ENCODE data around the gene IFNAR2.
A peak's percentile ranks its signal among the peaks of the same experiment; 100 is the strongest.

The IFNAR2 gene

DNA sequence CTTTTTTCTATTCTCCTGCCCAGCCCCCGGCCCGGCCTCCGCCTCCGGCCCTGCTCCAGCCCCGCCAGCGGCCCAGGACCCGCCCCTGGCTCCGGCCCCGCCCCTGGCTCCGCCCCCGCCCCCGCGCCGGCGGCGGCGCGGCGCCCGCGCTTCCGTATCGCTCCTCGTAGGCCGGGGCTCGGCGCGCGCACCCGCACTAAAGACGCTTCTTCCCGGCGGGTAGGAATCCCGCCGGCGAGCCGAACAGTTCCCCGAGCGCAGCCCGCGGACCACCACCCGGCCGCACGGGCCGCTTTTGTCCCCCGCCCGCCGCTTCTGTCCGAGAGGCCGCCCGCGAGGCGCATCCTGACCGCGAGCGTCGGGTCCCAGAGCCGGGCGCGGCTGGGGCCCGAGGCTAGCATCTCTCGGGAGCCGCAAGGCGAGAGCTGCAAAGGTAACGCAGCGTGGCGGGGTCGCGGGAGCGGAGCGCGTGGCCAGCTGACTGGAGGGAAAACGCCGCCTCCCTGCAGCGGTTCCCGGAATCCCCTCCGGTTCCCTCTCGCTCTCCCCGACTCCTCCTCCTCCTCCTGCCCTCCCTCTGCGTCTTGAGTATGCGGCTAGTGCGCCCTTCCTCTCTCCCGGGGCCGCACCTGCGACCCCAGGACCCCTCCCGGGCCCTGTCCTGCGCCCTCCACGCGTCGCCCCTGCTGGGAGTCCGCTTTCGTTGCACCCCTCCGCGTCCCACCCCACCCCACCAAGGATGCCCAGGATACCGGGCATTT is at the start of gene IFNAR2:
Gene IFNAR2 (plus strand): TSS at position 155 of the 761 bp plus-strand sequence. CDS start 11,985 bp downstream, outside the sequence.
- DNase-seq = peak; percentile 75

GRCh38 chr21:33185852-33186251 is 43.9 kb upstream of the IFNAR2 start:
- peak; percentile 17 for DNase-seq

DNA sequence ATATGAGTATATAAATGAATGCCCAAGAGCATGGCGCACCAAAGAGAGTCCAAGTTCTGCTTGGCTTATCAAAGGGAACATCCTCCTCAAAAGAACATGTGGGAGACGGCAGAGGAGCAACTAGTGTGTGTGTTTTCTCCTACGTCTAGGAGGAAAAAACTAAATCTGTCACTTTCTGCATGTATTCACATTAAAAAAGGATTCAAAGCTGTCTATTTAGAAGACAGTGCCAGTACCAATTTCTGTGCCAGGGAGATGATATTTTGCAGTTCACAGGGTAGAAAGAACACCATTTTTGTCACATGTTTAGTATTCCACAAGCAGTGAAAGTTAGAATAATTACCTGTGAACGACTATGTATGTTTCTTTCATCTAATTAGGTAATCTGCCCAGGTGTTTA is 42.5 kb upstream of the IFNAR2 start:
- no peak for DNase-seq

DNA sequence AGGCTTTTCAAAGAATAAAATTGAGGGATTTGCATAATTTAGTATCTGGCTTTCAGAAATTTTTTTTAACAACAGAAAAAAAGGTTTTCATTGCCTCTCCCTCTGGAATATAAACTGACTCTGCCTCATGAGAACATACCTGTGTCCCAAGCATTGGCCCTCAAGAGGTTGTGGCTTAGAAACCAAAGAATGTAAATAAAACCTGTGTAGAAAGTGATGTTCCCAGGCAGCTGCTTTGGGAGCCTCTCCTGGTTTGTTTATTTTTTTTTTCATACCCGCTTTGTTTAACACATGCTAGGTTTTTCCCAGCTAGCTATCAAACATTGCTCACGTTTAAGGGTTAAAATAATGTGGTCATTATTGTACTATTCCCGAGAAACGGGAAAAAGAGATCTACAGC is 40.5 kb upstream of the IFNAR2 start:
- no peak for DNase-seq

DNA sequence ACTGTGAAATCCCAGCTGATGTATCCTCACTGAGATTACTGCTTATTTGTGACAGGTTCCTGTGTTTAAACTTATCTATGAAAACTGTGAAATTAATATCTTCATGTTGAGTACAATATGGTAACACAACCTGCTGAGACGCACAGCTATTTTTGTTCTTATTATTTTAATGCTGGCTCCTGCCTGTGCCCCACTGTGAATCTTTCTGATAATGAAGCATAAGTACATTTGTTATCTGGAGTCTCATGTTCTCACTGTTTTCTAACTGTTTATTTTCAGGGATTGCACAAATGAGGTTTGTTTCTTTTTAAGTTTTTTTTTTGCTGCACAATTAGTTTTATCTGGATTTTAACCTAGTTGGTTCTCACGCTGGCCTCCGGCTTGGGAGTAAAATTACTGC is 39.9 kb upstream of the IFNAR2 start:
- no peak for DNase-seq

- DNase-seq = peak; percentile 29
Observed at GRCh38 chr21:33196941-33197374, 32.8 kb upstream of the IFNAR2 start.

DNA sequence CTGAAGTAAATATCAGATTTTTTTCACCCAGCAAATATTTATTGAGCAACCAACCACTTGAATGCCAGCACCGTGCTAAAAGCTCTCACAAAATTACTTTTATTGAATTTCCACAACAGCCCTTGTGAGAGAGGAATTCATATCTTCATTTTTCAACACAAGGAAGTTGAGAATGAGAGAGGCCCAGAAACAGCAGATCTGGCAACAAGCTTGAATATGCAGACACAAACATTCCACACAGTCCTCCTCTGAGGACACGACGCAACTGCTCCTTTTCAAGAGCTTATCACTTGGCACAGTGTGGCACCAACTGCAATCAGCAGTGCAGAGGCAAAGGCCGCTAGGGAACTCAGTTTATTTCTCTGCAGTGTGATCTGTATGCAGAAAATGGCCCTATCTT is 32.2 kb upstream of the IFNAR2 start:
- DNase-seq = no peak

DNA sequence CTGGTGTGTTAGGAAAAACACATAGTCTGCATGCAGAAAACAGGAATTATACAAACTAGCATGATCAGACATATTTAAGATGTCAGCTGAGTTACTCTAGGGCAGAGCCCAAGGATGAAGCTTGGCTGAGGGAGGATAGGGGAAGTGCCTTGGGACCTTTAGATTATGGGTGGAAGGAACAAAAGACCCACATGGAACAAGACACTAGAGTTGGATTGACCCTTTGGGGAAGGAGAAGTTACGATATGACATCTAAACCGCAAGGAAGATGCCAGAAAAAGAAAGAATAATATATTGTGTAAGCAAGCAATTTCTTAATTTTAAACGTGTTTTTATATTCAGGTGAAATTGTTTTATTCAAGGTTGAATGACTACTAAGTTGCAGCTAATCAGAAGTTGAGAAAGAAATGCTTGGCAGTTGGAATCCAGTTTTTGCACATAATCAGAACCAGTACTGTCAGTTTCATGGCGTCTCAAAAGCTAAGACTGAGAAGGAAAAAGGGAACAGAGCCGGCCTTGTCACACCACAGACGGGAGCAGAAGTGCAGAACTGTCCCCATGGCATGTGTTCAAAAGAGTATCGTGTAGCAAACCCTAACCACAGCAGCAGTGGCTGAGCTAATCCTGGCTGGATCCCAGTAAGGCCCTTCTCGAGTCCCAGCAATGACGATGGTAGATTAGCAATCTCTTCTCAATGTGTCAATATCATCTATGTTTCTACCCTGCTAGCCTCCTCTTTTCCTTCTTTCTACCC is 31.2 kb upstream of the IFNAR2 start:
- DNase-seq = peak; percentile 37

DNA sequence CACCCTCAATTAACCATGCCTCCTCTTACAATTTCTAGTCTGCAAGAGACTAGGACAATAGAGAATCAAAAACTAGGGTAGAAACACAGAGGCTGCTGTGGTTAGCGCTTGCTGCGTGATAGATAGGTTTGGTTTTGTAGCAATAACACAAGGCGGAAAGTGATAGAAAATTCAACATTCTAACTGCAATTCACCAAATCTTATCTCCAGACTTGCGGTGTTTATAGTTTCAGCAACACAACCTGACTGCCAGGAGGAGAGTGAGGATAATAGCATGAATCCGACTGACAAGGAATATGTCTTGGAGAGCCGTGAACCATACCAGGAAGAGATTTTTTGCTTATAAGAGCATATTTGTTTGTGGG is 30.7 kb upstream of the IFNAR2 start:
- no peak for DNase-seq

DNA sequence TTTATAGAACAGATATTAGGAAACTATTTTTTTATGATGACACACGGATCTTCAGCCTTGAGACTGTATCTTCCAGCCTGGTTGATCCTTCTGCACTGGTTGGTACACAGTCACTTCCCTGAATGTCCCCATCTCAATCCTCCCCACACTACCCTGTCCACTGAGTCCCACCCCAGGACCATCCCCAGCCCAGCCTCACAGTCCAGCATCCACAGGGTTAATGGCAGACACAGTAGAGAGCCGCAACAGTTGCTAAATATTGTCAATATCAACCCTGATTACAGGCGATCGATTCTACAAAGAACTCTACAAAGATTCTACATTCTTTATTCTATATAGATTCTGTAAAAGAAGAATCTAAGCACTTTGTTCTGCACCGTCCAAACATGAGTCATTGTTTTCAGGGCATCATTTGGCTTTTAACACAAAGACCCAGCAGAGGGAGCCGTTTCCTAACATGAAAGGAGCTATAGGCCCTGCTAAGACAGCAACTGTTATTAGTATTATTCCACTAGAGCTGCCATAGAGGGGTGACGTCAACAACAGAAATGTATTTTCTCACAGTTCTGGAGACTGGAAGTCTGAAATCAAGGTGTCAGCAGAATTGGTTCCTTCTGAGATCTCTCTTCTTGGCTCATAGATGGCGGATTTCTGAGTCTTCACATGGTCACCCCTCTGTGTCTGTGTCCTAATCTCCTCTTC is 30.1 kb upstream of the IFNAR2 start:
- DNase-seq = peak; percentile 83

GRCh38 chr21:33201956-33202355 is 27.8 kb upstream of the IFNAR2 start:
- no peak for DNase-seq

GRCh38 chr21:33202464-33203363 is 27.0 kb upstream of the IFNAR2 start:
- DNase-seq = peak; percentile 41

DNA sequence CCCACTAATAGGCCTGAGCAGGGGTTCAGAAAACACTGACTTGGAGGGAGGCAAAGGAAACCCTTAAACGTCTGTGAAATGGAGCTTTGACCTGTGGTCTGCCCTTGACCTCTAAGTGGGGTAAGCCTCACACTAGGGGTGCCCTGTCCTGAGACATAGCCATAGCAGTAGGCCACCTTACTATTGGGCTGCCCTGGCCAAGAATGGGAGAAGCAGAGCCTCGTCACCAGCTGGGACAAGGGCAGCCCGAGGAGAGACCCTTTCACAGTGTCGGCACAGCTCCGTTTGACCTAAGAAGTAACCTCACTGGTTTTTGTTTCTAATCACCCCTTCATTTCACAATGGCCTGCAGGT is 26.4 kb upstream of the IFNAR2 start:
- DNase-seq = no peak

GRCh38 chr21:33205476-33205875 is 24.3 kb upstream of the IFNAR2 start:
- DNase-seq = peak; percentile 59

- DNase-seq = peak; percentile 39
Observed at GRCh38 chr21:33206771-33207281, 22.9 kb upstream of the IFNAR2 start.

GRCh38 chr21:33207449-33208149 is 22.1 kb upstream of the IFNAR2 start:
- peak; percentile 16 for DNase-seq

DNA sequence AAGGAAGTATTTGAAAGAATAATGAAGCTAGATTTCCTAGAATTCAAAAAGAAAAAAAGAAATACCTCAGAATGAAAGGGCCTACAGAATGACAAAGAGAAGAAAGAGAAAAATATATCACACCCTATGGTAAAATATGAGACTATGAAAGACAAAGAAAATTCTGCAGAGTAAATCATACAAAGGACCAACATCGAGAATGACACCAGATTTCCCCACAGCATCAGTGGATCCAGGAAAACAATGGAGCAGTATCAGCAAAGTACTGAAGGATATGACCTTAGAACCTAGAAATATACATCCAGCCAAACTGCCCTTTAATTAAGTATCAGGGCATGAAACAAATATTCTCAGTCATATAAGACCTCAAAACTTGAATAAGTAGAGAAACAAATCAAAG is 21.2 kb upstream of the IFNAR2 start:
- DNase-seq = no peak

- DNase-seq = no peak
Observed at GRCh38 chr21:33211305-33211704, 18.4 kb upstream of the IFNAR2 start.

DNA sequence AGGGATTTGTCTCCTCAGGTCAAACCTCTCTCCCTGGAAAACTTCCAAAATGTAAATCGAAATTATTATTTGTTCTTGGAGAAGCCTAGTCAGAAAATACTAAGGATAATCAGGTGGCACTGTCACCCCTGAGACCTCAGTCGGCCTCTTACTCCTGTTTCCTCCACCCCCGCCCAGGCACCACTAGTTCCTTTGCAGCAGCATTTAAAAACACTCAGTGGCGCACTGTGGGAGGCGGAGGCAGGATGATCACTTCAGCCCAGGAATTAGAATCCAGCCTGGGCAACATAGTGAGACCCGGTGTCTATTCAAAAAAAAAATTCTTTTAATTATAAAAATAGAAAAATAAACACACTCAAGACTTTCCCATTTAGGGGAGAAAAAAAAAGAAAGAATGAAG is 18.0 kb upstream of the IFNAR2 start:
- no peak for DNase-seq

DNA sequence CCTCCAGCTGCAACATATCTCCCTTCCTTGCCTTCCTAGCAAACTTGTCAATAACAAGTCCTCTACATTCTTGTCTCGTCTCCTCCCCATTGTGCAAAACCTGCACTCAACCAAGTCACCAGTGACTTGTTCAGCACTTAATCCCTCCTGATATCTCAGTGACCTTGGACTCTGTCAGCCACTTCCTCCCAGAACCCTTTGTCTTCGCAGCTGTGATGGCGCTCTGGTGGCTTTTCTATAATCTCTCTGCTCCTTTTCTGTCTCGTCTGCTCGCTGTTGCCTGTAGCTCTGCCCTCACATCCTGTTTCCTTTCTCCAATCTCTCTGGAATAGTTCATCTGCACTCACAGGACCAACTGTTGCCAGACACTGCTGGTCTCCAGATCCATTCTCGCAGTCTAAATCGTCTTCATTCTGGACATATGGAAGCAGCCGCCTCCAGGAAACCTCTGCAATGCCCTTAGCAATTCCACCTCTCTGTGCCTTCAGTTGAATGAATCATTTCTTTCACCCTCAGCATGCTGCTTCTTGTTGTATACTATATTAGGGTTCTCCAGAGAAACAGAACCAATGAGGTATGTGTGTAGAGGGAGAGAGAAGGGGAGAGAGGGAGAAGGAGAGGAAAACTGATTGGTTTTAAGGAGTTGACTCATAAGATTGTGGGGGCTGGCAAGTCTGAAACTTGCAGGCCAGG is 17.4 kb upstream of the IFNAR2 start:
- no peak for DNase-seq

- DNase-seq = no peak
Observed at GRCh38 chr21:33214056-33214455, 15.7 kb upstream of the IFNAR2 start.

All from CD4-positive, alpha-beta T cell treated with Interferon gamma for 1 hour (primary cell).